Osteoblast (primary cell): ENCODE results near the gene PARD3. TPM values are rescaled to one million over a fixed set of nuclear protein-coding genes. Genes with fewer than 3 reads are reported as not detected.
A peak's percentile ranks its signal among the peaks of the same experiment; 100 is the strongest.

Source experiments
- DNase-seq: peaks from one replicate; pipeline ENCODE4 v3.0.0; 2011; ENCODE audit warnings: low spot score, mixed read lengths; ENCODE audit not compliant: insufficient read length; ENCODE audit errors: missing footprints
- H2AFZ ChIP-seq: 2 replicates; pipeline ENCODE4 v1.6.0; 2011; ENCODE audit warnings: mild to moderate bottlenecking, low read length
- H3K27ac ChIP-seq: 2 replicates; pipeline ENCODE4 v1.5.1; 2011; ENCODE audit warnings: mild to moderate bottlenecking, low read depth, low read length, moderate library complexity
- H3K27me3 ChIP-seq: 2 replicates; pipeline ENCODE4 v1.6.0; 2012; ENCODE audit warnings: mild to moderate bottlenecking, control low read depth, inconsistent platforms, low read length, moderate library complexity; ENCODE audit not compliant: insufficient read depth
- H3K36me3 ChIP-seq: 2 replicates; pipeline ENCODE4 v1.5.1; 2011; ENCODE audit warnings: mild to moderate bottlenecking, low read length, control low read depth, moderate library complexity; ENCODE audit not compliant: insufficient read depth
- H3K4me1 ChIP-seq: 2 replicates; pipeline ENCODE4 v1.5.1; 2011; ENCODE audit warnings: mild to moderate bottlenecking, low read length, control low read depth, moderate library complexity; ENCODE audit not compliant: insufficient read depth
- H3K4me2 ChIP-seq: 2 replicates; pipeline ENCODE4 v1.6.0; 2011; ENCODE audit warnings: mild to moderate bottlenecking, low read length; ENCODE audit not compliant: insufficient read depth
- H3K4me3 ChIP-seq: fragments of 200-600 bp; sonication (generic); 3 replicates; pipeline ENCODE4 v1.5.1; 2012; ENCODE audit warnings: mild to moderate bottlenecking, low read length, inconsistent platforms; ENCODE audit not compliant: insufficient read depth
- H3K79me2 ChIP-seq: 2 replicates; pipeline ENCODE4 v1.6.0; 2012; ENCODE audit warnings: mild to moderate bottlenecking, low read length, control low read depth, inconsistent platforms; ENCODE audit not compliant: insufficient read depth
- H3K9me3 ChIP-seq: 2 replicates; pipeline ENCODE4 v1.5.1; 2011; ENCODE audit warnings: low read depth, low read length, control low read depth
- H4K20me1 ChIP-seq: 2 replicates; pipeline ENCODE4 v1.6.0; 2012; ENCODE audit warnings: mild to moderate bottlenecking, low read length, control low read depth; ENCODE audit not compliant: insufficient read depth
- CTCF ChIP-seq: IDR thresholded peaks from 2 replicates; pipeline ENCODE4 v1.5.1; 2011; ENCODE audit warnings: mild to moderate bottlenecking, low read depth, low read length, moderate library complexity; ENCODE audit errors: extremely low read depth
- total RNA-seq: library from RNA; depleted of rRNA; stranded (reverse); fragments of >200 nt; gene quantifications from 2 replicates; pipeline ENCODE4 v1.2.3, GENCODE V29; 2012

Gene PARD3
- total RNA-seq, 1 donor = 71.7 TPM

GRCh38 chr10:34498821-34499220 is 316.3 kb downstream of the PARD3 start:
- Histone ChIP-seq H2AFZ (no peak overlapping the region), H3K4me2 (no peak overlapping the region), H3K9me3 (no peaks in the 10 kb centered on the region), H3K79me2 (no peaks in the 10 kb centered on the region), H3K36me3 (no peaks in the 10 kb centered on the region), H4K20me1 (no peaks in the 10 kb centered on the region), H3K4me3 (no peak overlapping the region), H3K27me3 (no peaks in the 10 kb centered on the region), H3K27ac (no peak overlapping the region), H3K4me1 (no peaks in the 10 kb centered on the region)
- no peak for TF ChIP-seq CTCF
- DNase-seq = no peak

DNA sequence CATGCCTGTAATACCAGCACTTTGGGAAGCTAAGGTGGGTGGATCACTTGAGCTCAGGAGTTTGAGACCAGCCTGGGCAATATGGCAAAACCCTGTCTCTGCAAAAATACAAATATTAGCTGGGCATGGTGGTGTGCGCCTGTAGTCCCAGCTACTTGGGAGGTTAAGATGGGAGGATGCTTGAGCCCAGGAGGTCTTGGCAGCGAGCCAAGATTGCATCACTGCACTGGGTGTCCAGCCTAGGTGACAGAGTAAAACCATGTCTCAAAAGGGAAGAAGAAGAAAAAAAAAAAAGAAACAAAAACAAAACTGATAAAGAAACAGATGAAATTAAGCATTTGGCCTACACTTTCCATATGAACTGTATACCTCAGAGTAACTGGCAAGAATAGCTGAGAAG is 319.2 kb downstream of the PARD3 start:
- Histone ChIP-seq H3K4me1 (no peaks in the 10 kb centered on the region), H3K27ac (no peak overlapping the region), H3K9me3 (no peaks in the 10 kb centered on the region), H3K36me3 (no peaks in the 10 kb centered on the region), H3K27me3 (no peaks in the 10 kb centered on the region), H3K4me2 (no peak overlapping the region), H2AFZ (no peak overlapping the region), H3K4me3 (no peak overlapping the region), H3K79me2 (no peaks in the 10 kb centered on the region), H4K20me1 (no peaks in the 10 kb centered on the region)
- DNase-seq = no peak
- TF ChIP-seq CTCF = no peak

- Histone ChIP-seq H3K9me3 (no peaks in the 10 kb centered on the region), H3K4me1 (peaks cover 2% of the 10 kb centered on the region), H2AFZ (no peak overlapping the region), H4K20me1 (no peaks in the 10 kb centered on the region), H3K36me3 (no peaks in the 10 kb centered on the region), H3K27ac (no peak overlapping the region), H3K4me2 (no peak overlapping the region), H3K79me2 (no peaks in the 10 kb centered on the region), H3K27me3 (no peaks in the 10 kb centered on the region), H3K4me3 (no peak overlapping the region)
- peak; percentile 66 for DNase-seq
- no peak for TF ChIP-seq CTCF
Observed at GRCh38 chr10:34494012-34494411, 321.1 kb downstream of the PARD3 start.

DNA sequence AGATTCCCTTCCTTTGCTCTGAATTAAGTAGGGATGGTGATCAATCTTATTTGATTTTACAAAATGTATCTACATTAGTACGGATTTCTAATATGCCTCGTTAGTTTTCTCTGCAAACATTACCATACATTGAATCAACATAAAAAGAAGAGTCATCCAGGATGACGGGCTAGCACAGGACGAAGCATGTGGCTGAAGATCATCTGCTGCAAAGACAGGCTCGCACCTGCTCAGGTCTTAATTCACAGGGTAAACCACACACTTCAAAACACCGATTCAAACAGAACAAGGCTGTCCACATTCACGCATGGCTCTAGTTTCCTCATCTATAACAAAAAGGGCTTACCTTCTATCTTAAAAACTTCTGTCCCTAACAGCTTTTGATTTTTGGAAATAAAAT is 323.0 kb downstream of the PARD3 start:
- TF ChIP-seq CTCF = no peak
- Histone ChIP-seq H2AFZ (no peak overlapping the region), H3K79me2 (no peaks in the 10 kb centered on the region), H3K27ac (no peak overlapping the region), H3K9me3 (no peaks in the 10 kb centered on the region), H3K27me3 (no peaks in the 10 kb centered on the region), H3K4me3 (no peak overlapping the region), H4K20me1 (no peaks in the 10 kb centered on the region), H3K4me2 (no peak overlapping the region), H3K4me1 (peaks cover 2% of the 10 kb centered on the region), H3K36me3 (no peaks in the 10 kb centered on the region)
- no peak for DNase-seq
